DND-41 (cell line): ENCODE results near the gene PLXDC1.

Experiments
- ATAC-seq: fragments of 200-7000 bp; cut with Tn5 transposase; 3 replicates; pipeline ENCODE4 v1.9.1; 2021; ENCODE audit warnings: low read depth; ENCODE audit not compliant: insufficient read depth
- DNase-seq: peaks from one replicate; pipeline ENCODE4 v3.0.0-alpha.2; 2020
- H2AFZ ChIP-seq: 2 replicates; pipeline ENCODE4 v1.6.0; 2012; ENCODE audit warnings: low read depth, low read length
- H3K27ac ChIP-seq: 2 replicates; pipeline ENCODE4 v1.5.1; 2012; ENCODE audit warnings: low read length, inconsistent platforms
- H3K27me3 ChIP-seq: fragments of 200-600 bp; sonication (generic); 2 replicates; pipeline ENCODE4 v1.6.0; 2012; ENCODE audit warnings: low read length, mild to moderate bottlenecking, inconsistent platforms; ENCODE audit not compliant: insufficient read depth, poor library complexity
- H3K36me3 ChIP-seq: 2 replicates; pipeline ENCODE4 v1.5.1; 2012; ENCODE audit warnings: low read length, inconsistent platforms; ENCODE audit not compliant: insufficient read depth
- H3K4me1 ChIP-seq: 2 replicates; pipeline ENCODE4 v1.5.1; 2012; ENCODE audit warnings: mild to moderate bottlenecking, low read length; ENCODE audit not compliant: insufficient read depth
- H3K4me2 ChIP-seq: 2 replicates; pipeline ENCODE4 v1.6.0; 2012; ENCODE audit warnings: mild to moderate bottlenecking, moderate library complexity, low read length, inconsistent platforms; ENCODE audit not compliant: insufficient read depth
- H3K4me3 ChIP-seq, 2 experiments: fragments of 200-600 bp in 1 of 2; shearing (Covaris generic) in 1 of 2; 2 replicates each; pipeline ENCODE4 v1.5.1; 2012 to 2016; ENCODE audit warnings: inconsistent platforms in 2 of 2, low read length in 2 of 2, mild to moderate bottlenecking in 2 of 2, low read depth in 1 of 2, moderate library complexity in 1 of 2
- H3K79me2 ChIP-seq: 2 replicates; pipeline ENCODE4 v1.6.0; 2012; ENCODE audit warnings: low read length, inconsistent platforms; ENCODE audit not compliant: insufficient read depth
- H3K9ac ChIP-seq: 2 replicates; pipeline ENCODE4 v1.6.0; 2012; ENCODE audit warnings: low read depth, mild to moderate bottlenecking, inconsistent platforms, low read length, moderate library complexity
- H3K9me3 ChIP-seq: 2 replicates; pipeline ENCODE4 v1.5.1; 2012; ENCODE audit warnings: low read length, moderate library complexity, mild to moderate bottlenecking, inconsistent platforms; ENCODE audit not compliant: insufficient read depth, severe bottlenecking
- H4K20me1 ChIP-seq: 2 replicates; pipeline ENCODE4 v1.6.0; 2012; ENCODE audit warnings: low read length; ENCODE audit not compliant: insufficient read depth
- EZH2 ChIP-seq: IDR thresholded peaks from 3 replicates; pipeline ENCODE4 v1.6.1; 2012; ENCODE audit warnings: borderline replicate concordance, low read depth, mild to moderate bottlenecking, moderate library complexity, low read length, inconsistent platforms; ENCODE audit not compliant: severe bottlenecking
- TF ChIP-seq, protein P1 (sequence below): IDR thresholded peaks from 2 replicates; pipeline ENCODE4 v1.5.1; 2012; ENCODE audit warnings: borderline replicate concordance, low read length, moderate library complexity, mild to moderate bottlenecking; ENCODE audit not compliant: poor library complexity, severe bottlenecking; ENCODE audit errors: extremely low read depth

Gene PLXDC1

DNA sequence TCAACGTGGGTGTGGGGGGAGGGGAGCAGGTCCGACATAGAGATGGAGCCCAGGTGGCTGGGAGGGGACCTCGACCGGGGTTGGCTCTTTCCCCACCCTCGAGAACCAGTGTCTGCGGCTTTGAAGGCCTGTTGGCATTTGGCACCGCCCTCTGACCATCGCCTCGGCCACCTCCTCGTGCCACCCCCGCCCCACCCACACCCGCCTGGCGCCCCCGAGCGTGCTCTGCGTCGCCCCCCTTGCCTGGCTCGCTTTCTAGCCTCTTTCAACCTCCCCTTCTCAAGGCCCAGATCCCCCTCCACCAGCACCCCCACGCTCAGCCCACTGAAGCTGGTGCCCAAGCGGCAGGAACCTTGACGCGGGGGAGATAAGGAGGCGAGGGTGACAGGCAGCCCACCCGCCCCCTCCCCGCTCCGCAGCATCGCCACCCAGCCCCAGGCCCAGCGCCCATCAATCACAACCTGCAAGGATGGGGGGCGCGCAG lies 45.4 kb upstream of the PLXDC1 start:
- H3K4me1 ChIP-seq, result peaks cover 67% of the 10 kb centered on the region
- peaks cover 64% of the 10 kb centered on the region for H3K79me2 ChIP-seq

DNA sequence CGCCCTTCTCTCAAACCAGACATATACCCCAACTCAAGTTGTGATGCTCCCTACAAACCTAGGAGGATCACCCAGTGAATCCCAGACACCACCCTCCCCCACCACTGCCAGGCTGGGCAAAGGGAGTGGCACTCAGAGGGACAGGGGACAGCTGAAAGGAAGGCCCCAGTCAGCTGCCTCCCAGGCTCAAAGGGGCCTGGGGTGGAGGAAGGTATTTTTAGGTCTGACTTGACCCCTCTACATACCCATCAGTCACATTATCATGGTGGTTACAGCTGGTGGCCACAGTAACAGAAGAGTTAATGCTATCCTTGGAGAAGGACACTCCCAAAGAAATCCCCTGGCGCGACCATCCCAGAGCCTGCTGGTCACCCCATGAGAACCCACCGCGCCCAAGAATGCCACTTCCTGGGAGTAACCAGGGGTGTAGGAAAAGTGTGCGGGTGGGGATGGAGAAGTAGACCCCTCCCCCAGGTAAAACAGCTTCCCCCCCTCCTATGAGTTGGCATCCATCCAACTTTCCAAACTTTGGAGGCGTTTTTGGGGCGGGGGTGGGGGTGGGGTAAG lies 44.9 kb upstream of the PLXDC1 start:
- H3K27ac ChIP-seq, result peak overlapping the region; percentile 99
- ATAC-seq (no peak), DNase-seq (no peak)
- no peak overlapping the region for H2AFZ ChIP-seq
- H3K27me3 ChIP-seq, result no peaks in the 10 kb centered on the region
- peaks cover 47% of the 10 kb centered on the region for H3K36me3 ChIP-seq
- peaks cover 58% of the 10 kb centered on the region for H3K79me2 ChIP-seq
- peak overlapping the region in 1 of 2 experiments; percentile 88; a peak in 2 of 4 replicates for H3K4me3 ChIP-seq
- H4K20me1 ChIP-seq, result peaks cover 32% of the 10 kb centered on the region
- H3K9me3 ChIP-seq, result no peaks in the 10 kb centered on the region
- H3K4me1 ChIP-seq, result peaks cover 61% of the 10 kb centered on the region
- H3K4me2 ChIP-seq, result peak overlapping the region; percentile 98
- TF ChIP-seq, protein P1, sequence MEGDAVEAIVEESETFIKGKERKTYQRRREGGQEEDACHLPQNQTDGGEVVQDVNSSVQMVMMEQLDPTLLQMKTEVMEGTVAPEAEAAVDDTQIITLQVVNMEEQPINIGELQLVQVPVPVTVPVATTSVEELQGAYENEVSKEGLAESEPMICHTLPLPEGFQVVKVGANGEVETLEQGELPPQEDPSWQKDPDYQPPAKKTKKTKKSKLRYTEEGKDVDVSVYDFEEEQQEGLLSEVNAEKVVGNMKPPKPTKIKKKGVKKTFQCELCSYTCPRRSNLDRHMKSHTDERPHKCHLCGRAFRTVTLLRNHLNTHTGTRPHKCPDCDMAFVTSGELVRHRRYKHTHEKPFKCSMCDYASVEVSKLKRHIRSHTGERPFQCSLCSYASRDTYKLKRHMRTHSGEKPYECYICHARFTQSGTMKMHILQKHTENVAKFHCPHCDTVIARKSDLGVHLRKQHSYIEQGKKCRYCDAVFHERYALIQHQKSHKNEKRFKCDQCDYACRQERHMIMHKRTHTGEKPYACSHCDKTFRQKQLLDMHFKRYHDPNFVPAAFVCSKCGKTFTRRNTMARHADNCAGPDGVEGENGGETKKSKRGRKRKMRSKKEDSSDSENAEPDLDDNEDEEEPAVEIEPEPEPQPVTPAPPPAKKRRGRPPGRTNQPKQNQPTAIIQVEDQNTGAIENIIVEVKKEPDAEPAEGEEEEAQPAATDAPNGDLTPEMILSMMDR, result no peak
- no peak for TF ChIP-seq EZH2
- H3K9ac ChIP-seq, result peak overlapping the region; percentile 93

More for the DNA sequence above, 45.4 kb upstream of the PLXDC1 start:
- Histone ChIP-seq H4K20me1 (peaks cover 37% of the 10 kb centered on the region), H3K27ac (peak overlapping the region; percentile 99), H3K4me2 (peak overlapping the region; percentile 98), H3K9ac (peak overlapping the region; percentile 93), H3K9me3 (no peaks in the 10 kb centered on the region), H3K36me3 (peaks cover 47% of the 10 kb centered on the region), H2AFZ (peak overlapping the region; percentile 83), H3K4me3 (peak overlapping the region; percentile 79 to 88), H3K27me3 (no peaks in the 10 kb centered on the region)
- peak; percentile 45 for DNase-seq
- ATAC-seq, result peak; percentile 27
- no peak for TF ChIP-seq EZH2
- TF ChIP-seq, protein P1, result no peak

DNA sequence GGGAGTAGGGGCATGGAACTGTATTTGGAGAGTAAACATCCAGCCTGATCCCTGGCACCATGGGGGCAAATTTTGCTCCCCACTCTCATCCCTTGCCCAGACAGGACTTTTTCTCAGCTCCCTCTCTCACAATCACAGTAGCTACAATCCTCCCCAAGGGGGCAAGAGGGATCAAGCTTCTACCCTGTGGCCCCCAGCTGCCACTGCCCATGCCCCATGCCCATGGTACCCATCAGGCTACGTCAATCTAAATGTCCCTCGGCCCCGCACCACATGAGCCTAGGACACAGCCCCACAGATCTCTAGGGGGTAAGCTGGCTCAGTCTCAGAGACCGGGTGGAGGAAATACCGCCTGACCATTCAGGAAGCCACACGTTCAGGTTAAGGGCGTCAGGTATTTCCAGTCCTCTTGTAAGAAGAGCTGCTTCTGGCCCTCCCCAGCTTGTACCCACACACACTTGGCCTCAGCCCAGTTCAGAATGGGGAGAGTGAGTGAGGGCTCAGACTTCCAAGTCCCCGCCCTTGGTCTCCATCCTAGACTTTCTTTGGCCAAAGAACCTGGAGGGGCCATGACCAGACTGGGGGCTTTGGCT lies 44.2 kb upstream of the PLXDC1 start:
- Histone ChIP-seq H3K27ac (peak overlapping the region; percentile 99; the same call in 1 of the 2 replicates), H3K79me2 (peaks cover 52% of the 10 kb centered on the region), H3K4me1 (peaks cover 55% of the 10 kb centered on the region), H3K9me3 (no peaks in the 10 kb centered on the region), H2AFZ (no peak overlapping the region), H3K27me3 (no peaks in the 10 kb centered on the region), H3K4me3 (peak overlapping the region in 1 of 2 experiments; percentile 88; a peak in 2 of 4 replicates), H4K20me1 (peaks cover 26% of the 10 kb centered on the region), H3K36me3 (peaks cover 45% of the 10 kb centered on the region), H3K4me2 (peak overlapping the region; percentile 98), H3K9ac (peak overlapping the region; percentile 93)
- no peak for DNase-seq
- TF ChIP-seq EZH2, result no peak
- TF ChIP-seq, protein P1, result no peak
- ATAC-seq, result no peak
